Measurements from ENCODE around the gene CIART. TPM values are rescaled to one million over a fixed set of nuclear protein-coding genes. Genes with fewer than 3 reads are reported as not detected.

Gene CIART
- polyA plus RNA-seq, 1 of the 3 experiments (the other 2 are of a cell fraction) = 3.2 TPM

DNA sequence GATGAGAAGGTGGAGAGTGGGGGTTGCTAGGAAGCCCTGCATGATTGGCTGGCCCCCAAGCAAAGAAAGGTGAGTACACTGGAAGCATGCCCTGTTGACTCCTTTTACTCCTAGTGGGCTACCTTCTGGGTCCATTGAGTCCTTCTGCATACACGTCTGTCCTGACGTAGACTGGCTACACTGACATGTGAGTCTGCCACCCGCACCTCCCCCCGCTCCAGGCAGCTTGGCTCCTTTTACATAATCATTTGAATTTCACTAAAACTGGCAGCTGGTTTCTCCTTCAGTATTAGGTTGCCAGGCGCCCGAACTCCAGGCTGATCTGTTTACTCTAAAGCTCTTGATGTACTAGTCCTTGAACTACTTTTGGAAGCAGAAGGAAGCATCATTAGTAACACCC, 20.0 kb downstream of the CIART start:
- CTCF ChIA-PET = interaction anchor here (1.9 kb wide), 1 partner anchor 47 kb away, joined by 7 read pairs; no protein-coding TSS in a partner anchor
- no peaks in the 10 kb centered on the region; a peak in 1 of 4 replicates for H3K4me1 ChIP-seq (ENCODE audit: control insufficient read depth in 1 of 2, insufficient read depth in 2 of 2, low read depth in 1 of 2, low read length in 1 of 2)
- POLR2A ChIA-PET = interaction anchor here (0.6 kb wide), 1 partner anchor 13 kb away, joined by 3 read pairs; no protein-coding TSS in a partner anchor
- 96% methylated on average over 6 of the region's 6 CpGs for WGBS (ENCODE audit: low lambda C conversion rate)
- H3K9me2 ChIP-seq = no peaks in the 10 kb centered on the region
- no peak overlapping the region for H3K9ac ChIP-seq
- DNase-seq = no peak
- H3K4me3 ChIP-seq (ENCODE audit: low read depth in 2 of 2, low read length in 1 of 2) = no peak overlapping the region
- H3K27ac ChIP-seq (ENCODE audit: low read depth in 2 of 2, low read length in 1 of 2) = no peak overlapping the region
- peaks cover 3% of the 10 kb centered on the region; the same call in 1 of the 2 replicates for H4K20me1 ChIP-seq (ENCODE audit: insufficient read depth)
- peaks cover 41 to 53% of the 10 kb centered on the region in 2 experiments for H3K36me3 ChIP-seq (replicated peaks in 1 of 2; ENCODE audit: control insufficient read depth in 1 of 2, insufficient read depth in 2 of 2, low read length in 1 of 2)
- H3K79me2 ChIP-seq (ENCODE audit: insufficient read depth) = peaks cover 38% of the 10 kb centered on the region; the same call in 1 of the 2 replicates
- no peak overlapping the region for H3K4me2 ChIP-seq
- no peak overlapping the region for H2AFZ ChIP-seq (ENCODE audit: low read depth)
- no peaks in the 10 kb centered on the region for H3K27me3 ChIP-seq (ENCODE audit: insufficient read depth)
- TF ChIP-seq RFX5 (IDR thresholded peaks at IDR 0.05; ENCODE audit: low read length) (no peak), NRF1 (IDR thresholded peaks at IDR 0.05; ENCODE audit: low read depth, low read length) (no peak), SMC3 (IDR thresholded peaks at IDR 0.05; ENCODE audit: low read depth, low read length) (no peak), POLR2AphosphoS5 (IDR thresholded peaks at IDR 0.05; ENCODE audit: low read depth, low read length) (no peak), ELF1 (IDR thresholded peaks at IDR 0.05) (no peak), RXRA (IDR thresholded peaks at IDR 0.05; ENCODE audit: borderline replicate concordance, low read depth) (no peak), TCF12 (IDR thresholded peaks at IDR 0.05) (no peak), CHD2 (IDR thresholded peaks at IDR 0.05; ENCODE audit: low read length, partially characterized antibody) (no peak), MEF2A (IDR thresholded peaks at IDR 0.05; ENCODE audit: borderline replicate concordance, low read depth) (no peak), JUND (IDR thresholded peaks at IDR 0.05) (no peak), GATA2 (CRISPR knock-in tag; IDR thresholded peaks at IDR 0.05) (no peak), FOSL2 (IDR thresholded peaks at IDR 0.05; ENCODE audit: borderline replicate concordance, low read depth) (no peak)
- TF ChIP-seq, protein P1, sequence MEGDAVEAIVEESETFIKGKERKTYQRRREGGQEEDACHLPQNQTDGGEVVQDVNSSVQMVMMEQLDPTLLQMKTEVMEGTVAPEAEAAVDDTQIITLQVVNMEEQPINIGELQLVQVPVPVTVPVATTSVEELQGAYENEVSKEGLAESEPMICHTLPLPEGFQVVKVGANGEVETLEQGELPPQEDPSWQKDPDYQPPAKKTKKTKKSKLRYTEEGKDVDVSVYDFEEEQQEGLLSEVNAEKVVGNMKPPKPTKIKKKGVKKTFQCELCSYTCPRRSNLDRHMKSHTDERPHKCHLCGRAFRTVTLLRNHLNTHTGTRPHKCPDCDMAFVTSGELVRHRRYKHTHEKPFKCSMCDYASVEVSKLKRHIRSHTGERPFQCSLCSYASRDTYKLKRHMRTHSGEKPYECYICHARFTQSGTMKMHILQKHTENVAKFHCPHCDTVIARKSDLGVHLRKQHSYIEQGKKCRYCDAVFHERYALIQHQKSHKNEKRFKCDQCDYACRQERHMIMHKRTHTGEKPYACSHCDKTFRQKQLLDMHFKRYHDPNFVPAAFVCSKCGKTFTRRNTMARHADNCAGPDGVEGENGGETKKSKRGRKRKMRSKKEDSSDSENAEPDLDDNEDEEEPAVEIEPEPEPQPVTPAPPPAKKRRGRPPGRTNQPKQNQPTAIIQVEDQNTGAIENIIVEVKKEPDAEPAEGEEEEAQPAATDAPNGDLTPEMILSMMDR (IDR thresholded peaks at IDR 0.05) = no peak
- TF ChIP-seq, protein P2, sequence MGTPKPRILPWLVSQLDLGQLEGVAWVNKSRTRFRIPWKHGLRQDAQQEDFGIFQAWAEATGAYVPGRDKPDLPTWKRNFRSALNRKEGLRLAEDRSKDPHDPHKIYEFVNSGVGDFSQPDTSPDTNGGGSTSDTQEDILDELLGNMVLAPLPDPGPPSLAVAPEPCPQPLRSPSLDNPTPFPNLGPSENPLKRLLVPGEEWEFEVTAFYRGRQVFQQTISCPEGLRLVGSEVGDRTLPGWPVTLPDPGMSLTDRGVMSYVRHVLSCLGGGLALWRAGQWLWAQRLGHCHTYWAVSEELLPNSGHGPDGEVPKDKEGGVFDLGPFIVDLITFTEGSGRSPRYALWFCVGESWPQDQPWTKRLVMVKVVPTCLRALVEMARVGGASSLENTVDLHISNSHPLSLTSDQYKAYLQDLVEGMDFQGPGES (IDR thresholded peaks at IDR 0.05; ENCODE audit: low read depth, low read length) = no peak
- TF ChIP-seq, protein P3, sequence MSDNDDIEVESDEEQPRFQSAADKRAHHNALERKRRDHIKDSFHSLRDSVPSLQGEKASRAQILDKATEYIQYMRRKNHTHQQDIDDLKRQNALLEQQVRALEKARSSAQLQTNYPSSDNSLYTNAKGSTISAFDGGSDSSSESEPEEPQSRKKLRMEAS (IDR thresholded peaks at IDR 0.05; ENCODE audit: low read depth) = no peak
- H3K9me3 ChIP-seq = no peaks in the 10 kb centered on the region
- peaks cover 3% of the 10 kb centered on the region for H3F3A ChIP-seq (replicated peaks; ENCODE audit: insufficient read depth)

DNA sequence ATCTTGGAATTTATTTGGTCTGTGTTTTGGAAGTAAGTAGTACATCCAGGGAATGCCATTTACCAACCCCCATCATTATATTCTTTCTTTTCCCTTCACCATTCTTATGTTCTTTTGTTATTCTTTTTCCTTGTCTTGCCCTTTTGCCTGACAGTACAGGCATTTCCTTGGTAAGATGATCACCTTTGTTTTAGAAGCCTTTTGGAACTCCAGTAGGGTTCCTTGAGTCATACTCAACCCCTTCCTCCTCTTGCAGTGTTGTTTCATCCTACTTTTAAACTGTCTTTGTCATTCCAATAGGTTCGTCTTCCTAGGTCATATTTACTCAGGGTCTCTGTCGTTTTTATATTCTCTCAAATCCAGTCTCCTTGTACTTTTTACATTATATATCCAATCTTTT, 20.5 kb downstream of the CIART start:
- H3K4me2 ChIP-seq = no peak overlapping the region
- H3F3A ChIP-seq (replicated peaks; ENCODE audit: insufficient read depth) = peaks cover 8% of the 10 kb centered on the region
- no peaks in the 10 kb centered on the region for H3K9me2 ChIP-seq
- ChIA-PET CTCF (interaction anchor here (1.9 kb wide), 1 partner anchor 47 kb away, joined by 7 read pairs; no protein-coding TSS in a partner anchor), POLR2A (interaction anchor here (0.6 kb wide), 1 partner anchor 13 kb away, joined by 3 read pairs; no protein-coding TSS in a partner anchor)
- H3K36me3 ChIP-seq (replicated peaks in 1 of 2; ENCODE audit: control insufficient read depth in 1 of 2, insufficient read depth in 2 of 2, low read length in 1 of 2) = peaks cover 45 to 53% of the 10 kb centered on the region in 2 experiments
- 89% methylated on average over 2 of the region's 2 CpGs for WGBS (ENCODE audit: low lambda C conversion rate)
- H3K9ac ChIP-seq = no peak overlapping the region
- H3K27me3 ChIP-seq (ENCODE audit: insufficient read depth) = no peaks in the 10 kb centered on the region
- H3K4me3 ChIP-seq (ENCODE audit: low read depth in 2 of 2, low read length in 1 of 2) = no peak overlapping the region
- peaks cover 33% of the 10 kb centered on the region; the same call in 1 of the 2 replicates for H3K79me2 ChIP-seq (ENCODE audit: insufficient read depth)
- H2AFZ ChIP-seq (ENCODE audit: low read depth) = no peak overlapping the region
- peaks cover 3% of the 10 kb centered on the region; the same call in 1 of the 2 replicates for H4K20me1 ChIP-seq (ENCODE audit: insufficient read depth)
- no peak overlapping the region for H3K27ac ChIP-seq (ENCODE audit: low read depth in 2 of 2, low read length in 1 of 2)
- H3K4me1 ChIP-seq (ENCODE audit: control insufficient read depth in 1 of 2, insufficient read depth in 2 of 2, low read depth in 1 of 2, low read length in 1 of 2) = no peaks in the 10 kb centered on the region; a peak in 1 of 4 replicates
- DNase-seq = no peak
- H3K9me3 ChIP-seq = no peaks in the 10 kb centered on the region
- no peak for TF ChIP-seq TAF1 (IDR thresholded peaks at IDR 0.05; ENCODE audit: borderline replicate concordance, low read depth, low read length)
- TF ChIP-seq, protein P2 (IDR thresholded peaks at IDR 0.05; ENCODE audit: low read depth, low read length) = no peak
- no peak for TF ChIP-seq RAD21 (IDR thresholded peaks at IDR 0.05; ENCODE audit: low read length)
- TF ChIP-seq EP300 (IDR thresholded peaks at IDR 0.05; ENCODE audit: borderline replicate concordance in 1 of 2, low read depth in 1 of 2, low read length in 1 of 2) = no peak
- TF ChIP-seq, protein P4, sequence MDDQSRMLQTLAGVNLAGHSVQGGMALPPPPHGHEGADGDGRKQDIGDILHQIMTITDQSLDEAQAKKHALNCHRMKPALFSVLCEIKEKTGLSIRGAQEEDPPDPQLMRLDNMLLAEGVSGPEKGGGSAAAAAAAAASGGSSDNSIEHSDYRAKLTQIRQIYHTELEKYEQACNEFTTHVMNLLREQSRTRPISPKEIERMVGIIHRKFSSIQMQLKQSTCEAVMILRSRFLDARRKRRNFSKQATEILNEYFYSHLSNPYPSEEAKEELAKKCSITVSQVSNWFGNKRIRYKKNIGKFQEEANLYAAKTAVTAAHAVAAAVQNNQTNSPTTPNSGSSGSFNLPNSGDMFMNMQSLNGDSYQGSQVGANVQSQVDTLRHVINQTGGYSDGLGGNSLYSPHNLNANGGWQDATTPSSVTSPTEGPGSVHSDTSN (IDR thresholded peaks at IDR 0.05) = no peak
- TF ChIP-seq RFX5 (IDR thresholded peaks at IDR 0.05; ENCODE audit: low read length) = no peak
- TF ChIP-seq MXI1 (IDR thresholded peaks at IDR 0.05; ENCODE audit: low read depth, low read length) = no peak
- no peak for TF ChIP-seq NRF1 (IDR thresholded peaks at IDR 0.05; ENCODE audit: low read depth, low read length)
- TF ChIP-seq FOXJ3 (CRISPR knock-in tag; IDR thresholded peaks at IDR 0.05) = no peak
